HG02759 (cell line): ENCODE measurements around the gene PLCB2.

ENCODE experiments used
- ATAC-seq: cut with Tn5 transposase; IDR thresholded peaks from one replicate; pipeline ENCODE4 v1.9.1; 2021; ENCODE audit warnings: mild to moderate bottlenecking, moderate library complexity; ENCODE audit not compliant: unreplicated experiment

PLCB2 gene

DNA sequence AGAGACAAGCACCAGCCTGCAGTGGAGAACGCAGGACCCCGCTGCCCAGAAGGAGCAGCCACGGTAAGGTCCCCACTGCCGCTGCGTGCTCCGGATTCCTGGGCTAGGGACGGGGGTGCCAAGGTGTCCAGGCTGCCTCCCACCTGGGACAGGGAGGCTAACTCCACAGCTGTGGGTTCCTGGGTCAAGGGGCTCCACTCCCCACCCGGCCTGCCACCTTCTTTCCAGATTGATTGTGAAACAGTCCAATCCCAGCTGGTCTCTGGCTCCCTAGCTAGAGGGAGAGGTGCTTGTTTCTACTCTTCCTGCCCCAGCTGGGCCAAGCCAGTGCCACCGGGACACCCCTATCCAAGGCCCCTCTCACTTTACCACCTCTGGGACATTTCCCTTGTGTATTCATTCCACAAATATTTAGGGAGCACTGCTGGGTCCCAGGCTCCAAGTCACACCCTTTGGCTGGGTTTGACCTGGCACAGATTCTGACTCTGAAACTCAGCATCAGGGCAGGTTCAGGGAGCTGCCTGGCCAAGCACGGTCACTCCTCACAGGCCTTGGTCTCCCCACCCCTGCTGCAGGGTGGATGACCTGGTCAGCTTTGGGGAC lies 67.0 kb downstream of the PLCB2 start:
- no peak for ATAC-seq

DNA sequence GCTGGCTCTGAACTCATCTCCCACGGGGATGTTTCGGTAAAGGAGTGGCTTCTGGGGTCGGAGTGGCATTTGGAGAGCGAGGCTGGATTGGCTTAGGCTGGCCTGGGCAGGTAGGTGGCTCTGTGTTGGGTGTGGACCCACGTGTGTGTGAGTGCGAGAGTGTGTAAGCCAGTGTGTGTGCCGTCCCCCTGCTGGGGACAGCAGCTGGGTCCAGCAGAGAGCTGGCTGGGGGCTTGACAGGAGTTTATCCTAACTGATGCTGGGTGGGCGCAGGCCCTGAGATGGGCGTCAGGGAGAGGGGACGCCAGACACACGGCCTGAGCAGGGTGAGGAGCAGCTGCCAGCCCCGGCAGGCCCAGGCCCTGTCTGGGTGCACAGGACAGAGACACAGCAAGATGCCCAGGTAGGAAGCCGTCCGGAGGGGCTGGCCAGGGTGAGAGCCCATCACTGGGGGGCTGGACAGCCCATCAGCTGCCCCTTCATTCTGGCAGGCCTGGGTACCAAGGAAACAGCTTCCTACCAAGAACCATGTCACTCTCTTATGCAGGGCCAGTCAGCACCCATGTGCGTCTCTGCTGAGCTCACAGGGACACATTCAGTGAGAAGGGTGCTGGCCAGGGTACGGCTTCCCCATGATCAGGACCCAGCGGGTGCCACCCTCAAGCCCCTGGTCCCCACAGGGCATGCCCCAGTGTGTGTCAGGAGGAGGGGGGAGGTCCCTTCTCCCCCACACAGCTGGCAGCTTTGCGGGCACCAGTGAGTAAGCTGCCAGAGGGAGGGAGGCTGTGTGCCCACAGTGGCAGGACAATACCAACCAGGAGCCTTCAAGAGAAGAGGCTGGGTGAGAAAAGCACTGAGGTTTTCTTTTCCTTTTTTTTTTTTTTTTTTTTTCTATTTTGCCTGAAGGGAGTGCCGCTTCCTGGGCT lies 67.8 kb downstream of the PLCB2 start:
- ATAC-seq = no peak

DNA sequence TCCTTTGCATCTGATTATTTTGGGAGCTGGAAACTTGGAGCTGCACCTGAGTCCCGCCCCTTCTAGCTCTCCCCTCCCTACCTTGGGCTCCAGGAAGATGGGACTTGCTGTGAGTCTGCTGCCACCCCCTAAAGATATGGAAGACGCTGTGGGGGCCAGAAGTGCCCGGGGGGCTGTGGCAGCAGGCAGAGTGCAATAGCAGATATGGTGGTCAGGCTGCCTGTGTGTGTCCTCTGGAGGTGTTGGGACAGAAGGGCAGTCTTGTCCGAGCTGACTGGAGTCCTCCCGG lies 68.4 kb downstream of the PLCB2 start:
- no peak for ATAC-seq

DNA sequence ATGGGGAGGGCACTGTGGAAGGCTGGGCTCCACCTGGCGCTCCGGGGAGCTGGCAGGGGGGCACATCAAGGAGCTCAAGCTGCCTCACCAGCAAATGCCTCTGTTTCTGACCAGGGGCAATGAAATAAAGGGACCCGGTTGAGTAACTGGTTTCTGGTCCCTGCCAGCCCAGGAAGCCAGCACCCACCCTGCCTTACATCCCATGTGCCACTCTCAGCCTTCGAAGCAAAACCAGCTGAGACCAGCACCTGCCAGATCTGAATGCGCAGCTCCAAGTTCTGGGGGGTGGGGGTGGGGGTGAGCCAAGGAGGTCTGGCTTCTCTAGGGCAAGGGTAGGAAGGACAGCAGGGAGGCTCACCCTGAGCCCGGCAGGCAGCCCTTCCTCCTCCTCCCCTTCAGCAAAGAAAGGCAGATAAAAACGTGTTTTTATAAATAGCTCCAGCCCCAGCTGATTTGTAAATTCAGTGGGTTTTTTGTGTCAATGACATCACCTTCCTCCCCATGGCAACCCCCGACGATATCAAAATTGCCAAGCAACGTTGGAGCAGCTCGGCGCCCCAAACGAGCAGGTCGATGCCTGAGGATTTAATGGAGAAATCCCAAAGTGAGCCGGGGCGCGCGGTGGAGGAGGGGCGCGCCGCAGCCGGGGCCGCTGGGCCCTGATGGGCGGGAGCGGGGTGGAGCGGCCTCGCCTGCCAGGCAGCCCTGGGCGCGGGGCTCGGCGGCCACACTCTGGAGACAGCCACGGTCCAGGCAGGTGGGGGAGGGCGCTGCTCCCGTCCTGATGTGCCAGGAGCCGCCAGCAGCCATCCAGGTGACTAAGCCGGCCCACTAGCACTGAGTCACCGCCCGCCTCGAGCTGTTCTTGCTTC lies 69.0 kb downstream of the PLCB2 start, which contains the start of gene PAK6:
Gene PAK6 (plus strand): TSS at position 532 of the 872 bp plus-strand sequence. CDS start 25,723 bp downstream, outside the sequence.
- ATAC-seq = peak; percentile 56
